Hepatocyte (in vitro differentiated cells): Measurements from ENCODE around the gene GGCT.

ENCODE experiments used
- EZH2 ChIP-seq: fragments of 200-600 bp; sonication (generic); IDR thresholded peaks from 2 replicates; pipeline ENCODE4 v1.6.1; 2016; ENCODE audit warnings: antibody characterized with exemption, mild to moderate bottlenecking, borderline replicate concordance
- EZH2phosphoT487 ChIP-seq: fragments of 200-600 bp; sonication (generic); IDR thresholded peaks from one replicate; pipeline ENCODE4 v1.6.1; 2018; ENCODE audit warnings: antibody characterized with exemption, mild to moderate bottlenecking, low read depth, moderate library complexity; ENCODE audit not compliant: unreplicated experiment, severe bottlenecking
- TF ChIP-seq, protein P1 (sequence below): fragments of 200-600 bp; sonication (generic); IDR thresholded peaks from 2 replicates; pipeline ENCODE4 v1.5.1; 2016; ENCODE audit warnings: antibody characterized with exemption, mild to moderate bottlenecking; ENCODE audit not compliant: poor library complexity

GRCh38 chr7:30478349-30479201 is 26.1 kb downstream of the GGCT start, which contains the start of gene NOD1:
- TF ChIP-seq, protein P1, sequence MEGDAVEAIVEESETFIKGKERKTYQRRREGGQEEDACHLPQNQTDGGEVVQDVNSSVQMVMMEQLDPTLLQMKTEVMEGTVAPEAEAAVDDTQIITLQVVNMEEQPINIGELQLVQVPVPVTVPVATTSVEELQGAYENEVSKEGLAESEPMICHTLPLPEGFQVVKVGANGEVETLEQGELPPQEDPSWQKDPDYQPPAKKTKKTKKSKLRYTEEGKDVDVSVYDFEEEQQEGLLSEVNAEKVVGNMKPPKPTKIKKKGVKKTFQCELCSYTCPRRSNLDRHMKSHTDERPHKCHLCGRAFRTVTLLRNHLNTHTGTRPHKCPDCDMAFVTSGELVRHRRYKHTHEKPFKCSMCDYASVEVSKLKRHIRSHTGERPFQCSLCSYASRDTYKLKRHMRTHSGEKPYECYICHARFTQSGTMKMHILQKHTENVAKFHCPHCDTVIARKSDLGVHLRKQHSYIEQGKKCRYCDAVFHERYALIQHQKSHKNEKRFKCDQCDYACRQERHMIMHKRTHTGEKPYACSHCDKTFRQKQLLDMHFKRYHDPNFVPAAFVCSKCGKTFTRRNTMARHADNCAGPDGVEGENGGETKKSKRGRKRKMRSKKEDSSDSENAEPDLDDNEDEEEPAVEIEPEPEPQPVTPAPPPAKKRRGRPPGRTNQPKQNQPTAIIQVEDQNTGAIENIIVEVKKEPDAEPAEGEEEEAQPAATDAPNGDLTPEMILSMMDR = peak; percentile 20
- TF ChIP-seq EZH2 = no peak
- TF ChIP-seq EZH2phosphoT487 = no peak
